Tibial nerve (tissue), 4 donors: ENCODE data around the gene TRIM37.

ENCODE experiments used
- CTCF ChIP-seq, 5 experiments: fragments of 200-600 bp in 3 of 5; fragments of 450-650 bp in 2 of 5; sonication (generic) in 3 of 5; IDR thresholded peaks; one replicate each; pipeline ENCODE4 v1.5.1; 2016 to 2019; ENCODE audit warnings: antibody characterized with exemption in 5 of 5, mild to moderate bottlenecking in 3 of 5, moderate library complexity in 2 of 5
- EP300 ChIP-seq, 2 donors: sonication (generic); formaldehyde crosslinking; IDR thresholded peaks; one replicate each; pipeline ENCODE4 v1.6.1; 2017; ENCODE audit warnings: antibody characterized with exemption in 2 of 2, mild to moderate bottlenecking in 1 of 2

GRCh38 chr17:59084154-59084553 lies 22.5 kb downstream of the TRIM37 start:
- no peak for TF ChIP-seq CTCF (IDR thresholded peaks at IDR 0.05)
- no peak for TF ChIP-seq EP300 (IDR thresholded peaks at IDR 0.05)
